SK-N-SH treated with all-trans-retinoic acid at 6 μM for 48 hours (cell line): Measurements from ENCODE around the gene AUTS2.

Source experiments
- ATAC-seq: fragments of 200-7000 bp; cut with Tn5 transposase; 3 replicates; pipeline ENCODE4 v1.9.1; 2020; ENCODE audit warnings: mild to moderate bottlenecking, moderate library complexity
- ARNTL ChIP-seq: fragments of 450-650 bp; formaldehyde crosslinking; IDR thresholded peaks from 2 replicates; pipeline ENCODE4 v1.5.0; 2020; ENCODE audit warnings: low read depth, mild to moderate bottlenecking, moderate library complexity, borderline replicate concordance
- BACH2 ChIP-seq: fragments of 250-450 bp; sonication (Bioruptor Pico); IDR thresholded peaks from 2 replicates; pipeline ENCODE4 v1.9.0; 2021; ENCODE audit warnings: mild to moderate bottlenecking, borderline replicate concordance
- CSDC2 ChIP-seq: fragments of 250-450 bp; sonication (Bioruptor Pico); IDR thresholded peaks from 2 replicates; pipeline ENCODE4 v1.5.0; 2020; ENCODE audit warnings: mild to moderate bottlenecking, moderate library complexity
- CSRNP3 ChIP-seq: fragments of 250-450 bp; sonication (Bioruptor Pico); IDR thresholded peaks from 2 replicates; pipeline ENCODE4 v1.5.1; 2021; ENCODE audit warnings: mild to moderate bottlenecking, moderate library complexity
- GLIS3 ChIP-seq: fragments of 250-450 bp; sonication (Bioruptor Pico); IDR thresholded peaks from 2 replicates; pipeline ENCODE4 v1.5.0; 2020; ENCODE audit warnings: mild to moderate bottlenecking, moderate library complexity
- ISL1 ChIP-seq: fragments of 250-450 bp; sonication (Bioruptor Pico); IDR thresholded peaks from 2 replicates; pipeline ENCODE4 v2.1.2; 2022; ENCODE audit warnings: mild to moderate bottlenecking, moderate library complexity
- PATZ1 ChIP-seq: fragments of 250-450 bp; sonication (Bioruptor Pico); IDR thresholded peaks from 2 replicates; pipeline ENCODE4 v1.8.0; 2020; ENCODE audit warnings: mild to moderate bottlenecking, moderate library complexity, borderline replicate concordance
- POU6F1 ChIP-seq: fragments of 250-450 bp; sonication (Bioruptor Pico); IDR thresholded peaks from 2 replicates; pipeline ENCODE4 v1.8.0; 2021; ENCODE audit warnings: low read depth, mild to moderate bottlenecking, moderate library complexity, borderline replicate concordance
- SNAI2 ChIP-seq: fragments of 250-450 bp; sonication (Bioruptor Pico); IDR thresholded peaks from 2 replicates; pipeline ENCODE4 v1.5.0; 2020; ENCODE audit warnings: mild to moderate bottlenecking, moderate library complexity
- TOX ChIP-seq: fragments of 250-450 bp; sonication (Bioruptor Pico); IDR thresholded peaks from 2 replicates; pipeline ENCODE4 v1.8.0; 2021; ENCODE audit warnings: mild to moderate bottlenecking, moderate library complexity, borderline replicate concordance
- TSHZ2 ChIP-seq: fragments of 250-450 bp; sonication (Bioruptor Pico); IDR thresholded peaks from 2 replicates; pipeline ENCODE4 v1.5.0; 2020; ENCODE audit warnings: mild to moderate bottlenecking, moderate library complexity
- ZC3H10 ChIP-seq: fragments of 250-450 bp; sonication (Bioruptor Pico); IDR thresholded peaks from 2 replicates; pipeline ENCODE4 v1.5.1; 2021; ENCODE audit warnings: mild to moderate bottlenecking, moderate library complexity
- ZFP3 ChIP-seq: fragments of 250-450 bp; sonication (Bioruptor Pico); IDR thresholded peaks from 2 replicates; pipeline ENCODE4 v1.5.0; 2020; ENCODE audit warnings: mild to moderate bottlenecking, moderate library complexity
- ZNF565 ChIP-seq: fragments of 450-650 bp; formaldehyde crosslinking; conservative IDR thresholded peaks from 2 replicates; pipeline ENCODE4 v1.5.0; 2020; ENCODE audit warnings: low read depth, mild to moderate bottlenecking, moderate library complexity
- ZNF70 ChIP-seq: fragments of 450-650 bp; formaldehyde crosslinking; IDR thresholded peaks from 2 replicates; pipeline ENCODE4 v1.5.0; 2020; ENCODE audit warnings: mild to moderate bottlenecking, moderate library complexity
- ZNF8 ChIP-seq: fragments of 450-650 bp; formaldehyde crosslinking; IDR thresholded peaks from 2 replicates; pipeline ENCODE4 v1.5.0; 2020; ENCODE audit warnings: mild to moderate bottlenecking, moderate library complexity

Gene AUTS2

GRCh38 chr7:70527520-70528115 lies 929.3 kb downstream of the AUTS2 start:
- ATAC-seq, result no peak
- TF ChIP-seq ISL1 (no peak), ARNTL (CRISPR knock-in tag) (no peak), POU6F1 (CRISPR knock-in tag) (no peak), GLIS3 (CRISPR knock-in tag) (no peak), SNAI2 (CRISPR knock-in tag) (no peak), ZC3H10 (no peak)

GRCh38 chr7:70529436-70529835 lies 931.2 kb downstream of the AUTS2 start:
- ATAC-seq, result no peak
- TF ChIP-seq CSDC2 (CRISPR knock-in tag) (no peak), PATZ1 (CRISPR knock-in tag) (no peak)

GRCh38 chr7:70529914-70530585 lies 931.8 kb downstream of the AUTS2 start:
- ATAC-seq, result peak; percentile 36; the same call in 1 of the 3 replicates
- TF ChIP-seq ZNF565 (CRISPR knock-in tag) (no peak), ZNF8 (CRISPR knock-in tag) (no peak), POU6F1 (CRISPR knock-in tag) (no peak), PATZ1 (CRISPR knock-in tag) (no peak), CSRNP3 (no peak)

GRCh38 chr7:70533614-70534013 lies 935.3 kb downstream of the AUTS2 start:
- TF ChIP-seq ZFP3, result no peak
- TF ChIP-seq CSRNP3, result no peak
- TF ChIP-seq BACH2 (CRISPR knock-in tag), result no peak
- no peak for TF ChIP-seq TOX (CRISPR knock-in tag)
- TF ChIP-seq ZNF70 (CRISPR knock-in tag), result no peak
- TF ChIP-seq ZC3H10, result no peak
- TF ChIP-seq ISL1, result no peak
- TF ChIP-seq ZNF565 (CRISPR knock-in tag), result no peak
- no peak for TF ChIP-seq GLIS3 (CRISPR knock-in tag)
- TF ChIP-seq TSHZ2 (CRISPR knock-in tag), result no peak
- no peak for TF ChIP-seq CSDC2 (CRISPR knock-in tag)
- no peak for ATAC-seq
